HS-27A (cell line): ENCODE data around the gene ITGBL1.

Experiments used
- DNase-seq: peaks from one replicate; pipeline ENCODE4 v3.0.0-alpha.2; 2012; ENCODE audit warnings: low read depth, missing footprints

The ITGBL1 gene

GRCh38 chr13:101628900-101629299 lies 176.4 kb downstream of the ITGBL1 start:
- DNase-seq, result no peak

DNA sequence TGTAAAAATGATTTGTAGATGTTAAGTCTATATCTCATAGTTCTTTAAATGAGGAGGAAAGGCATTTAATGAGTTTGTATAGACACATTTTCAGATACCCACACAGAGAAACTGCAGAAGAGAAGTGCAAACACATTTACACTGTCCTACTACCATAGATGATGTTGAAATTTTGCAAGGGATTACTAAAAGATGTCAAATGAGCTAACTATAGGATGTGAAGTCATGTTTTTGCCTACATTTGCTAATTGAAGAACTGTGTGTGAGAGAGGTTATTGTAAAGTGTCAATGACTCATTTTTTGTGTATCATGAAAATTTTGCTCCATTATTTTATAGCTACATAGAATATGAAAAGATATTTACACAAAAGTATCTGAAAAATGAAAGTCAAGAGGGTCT lies 178.9 kb downstream of the ITGBL1 start:
- no peak for DNase-seq

DNA sequence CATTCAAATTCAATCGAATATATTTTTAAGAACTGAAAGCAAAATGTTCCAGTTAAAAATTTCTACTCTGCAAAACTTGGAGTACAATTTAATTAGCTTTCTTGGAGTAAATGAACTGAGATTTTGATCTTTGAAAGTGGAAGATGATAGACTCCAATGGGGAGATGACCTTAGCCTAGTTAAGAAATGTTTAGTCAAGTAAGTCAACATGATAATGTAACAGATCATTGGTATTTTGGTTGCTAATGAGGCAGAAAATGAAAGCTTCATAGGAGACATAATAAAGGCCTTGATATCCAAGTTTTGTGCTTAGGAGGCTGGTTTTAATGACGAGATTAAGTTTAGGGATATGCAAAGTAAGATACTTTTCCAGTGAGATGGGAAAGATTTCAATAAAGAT lies 181.7 kb downstream of the ITGBL1 start:
- DNase-seq, result no peak

- no peak for DNase-seq
These were observed 187.2 kb downstream of the ITGBL1 start for GRCh38 chr13:101639711-101640110.

DNA sequence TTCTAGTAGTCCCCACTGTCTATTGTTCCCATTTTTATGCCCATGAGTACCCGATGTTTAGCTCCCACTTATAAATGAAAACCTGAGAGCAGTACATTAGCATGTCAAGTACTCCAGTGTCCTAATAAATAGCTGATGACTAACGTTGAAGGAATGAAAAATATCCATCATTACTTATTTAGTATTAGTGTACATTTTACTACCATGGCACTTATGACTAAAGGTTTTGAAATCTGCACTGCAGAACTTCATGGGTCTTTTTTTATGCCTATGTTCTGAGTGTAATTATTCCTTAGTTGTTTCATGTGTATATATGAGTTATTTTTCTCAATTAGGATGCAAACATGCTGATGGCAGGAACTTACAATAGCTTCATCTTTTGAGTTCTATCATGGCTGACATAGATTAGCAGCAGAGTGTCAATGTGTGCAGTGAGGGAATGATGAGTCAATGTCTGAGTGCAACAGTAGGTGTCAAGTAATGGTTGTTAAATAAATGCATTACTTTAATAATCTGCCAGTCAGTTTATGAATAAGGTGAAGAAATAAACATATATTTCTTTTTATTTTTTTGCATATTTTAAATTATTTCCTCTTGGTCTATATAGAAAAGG lies 188.4 kb downstream of the ITGBL1 start:
- peak; percentile 43 for DNase-seq

DNA sequence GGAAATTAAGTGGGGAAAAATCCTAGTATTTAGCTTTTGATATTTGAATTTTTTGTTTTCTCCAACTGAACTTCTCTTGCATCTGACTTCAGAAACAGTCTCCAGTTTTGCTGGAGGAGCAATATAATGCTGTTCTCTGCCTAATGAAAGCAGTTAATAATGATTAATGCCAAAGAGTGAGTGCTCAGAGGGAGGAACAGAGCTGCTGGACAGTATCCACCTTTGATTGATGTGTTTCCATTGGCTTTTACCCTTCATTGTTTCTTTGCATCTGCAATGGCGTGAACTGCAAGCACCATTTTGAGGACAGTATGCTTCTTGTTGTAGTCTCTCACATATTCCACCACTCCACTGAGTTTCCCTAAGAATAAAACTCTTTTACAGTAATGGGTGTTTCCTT lies 193.4 kb downstream of the ITGBL1 start:
- DNase-seq, result no peak

DNA sequence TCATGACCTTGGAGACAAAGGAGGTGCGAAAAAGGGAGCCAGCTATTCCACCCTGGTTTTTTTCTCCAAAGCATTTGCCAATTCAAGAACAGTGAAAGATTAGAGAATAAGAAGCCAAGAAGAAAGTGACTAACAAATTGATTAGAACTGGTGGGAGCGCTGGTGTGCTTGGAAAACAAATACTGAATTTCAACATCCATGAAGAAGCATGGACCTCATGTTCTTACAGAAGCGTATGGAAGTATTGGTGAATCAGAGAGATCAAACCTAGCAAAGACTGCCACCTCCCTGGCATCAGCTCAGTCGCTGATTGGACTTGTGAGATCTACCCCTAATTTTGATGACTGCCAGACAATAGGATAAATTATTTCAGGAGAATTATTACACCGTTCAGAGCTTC lies 195.3 kb downstream of the ITGBL1 start:
- no peak for DNase-seq

DNA sequence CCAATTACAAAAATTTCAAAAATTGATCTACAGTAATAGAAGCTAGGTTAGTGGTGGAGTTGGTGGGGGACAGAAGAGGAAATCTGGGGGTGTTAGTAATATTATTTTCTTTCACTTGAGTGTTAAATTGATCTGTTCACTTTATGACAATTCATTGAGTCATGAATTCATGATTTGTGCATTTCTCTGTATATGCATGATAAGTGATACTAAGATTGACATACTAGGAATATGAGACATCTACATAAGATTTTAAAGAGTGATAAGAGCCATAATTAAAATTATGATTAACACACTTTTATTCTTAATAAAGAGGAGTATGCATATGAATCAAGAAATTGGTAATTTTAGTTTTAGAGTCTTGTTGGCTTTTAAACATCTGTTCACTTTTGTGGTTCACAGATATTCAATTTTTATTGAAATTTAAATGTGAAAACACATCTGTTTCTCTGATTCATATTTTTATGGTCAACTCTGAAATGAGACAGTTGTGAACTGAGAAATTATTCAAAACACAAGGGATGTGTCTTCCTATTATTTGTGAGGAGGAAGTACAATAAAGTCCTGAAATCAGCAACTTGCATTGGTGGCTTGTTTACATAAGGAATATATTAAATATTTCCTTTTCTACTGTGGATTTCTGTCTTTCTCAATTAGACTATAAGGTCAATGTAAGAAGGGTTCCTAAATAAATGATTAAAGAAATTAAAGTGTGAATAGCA lies 196.5 kb downstream of the ITGBL1 start:
- no peak for DNase-seq

- DNase-seq, result no peak
These were observed 197.1 kb downstream of the ITGBL1 start for GRCh38 chr13:101649488-101650126.

DNA sequence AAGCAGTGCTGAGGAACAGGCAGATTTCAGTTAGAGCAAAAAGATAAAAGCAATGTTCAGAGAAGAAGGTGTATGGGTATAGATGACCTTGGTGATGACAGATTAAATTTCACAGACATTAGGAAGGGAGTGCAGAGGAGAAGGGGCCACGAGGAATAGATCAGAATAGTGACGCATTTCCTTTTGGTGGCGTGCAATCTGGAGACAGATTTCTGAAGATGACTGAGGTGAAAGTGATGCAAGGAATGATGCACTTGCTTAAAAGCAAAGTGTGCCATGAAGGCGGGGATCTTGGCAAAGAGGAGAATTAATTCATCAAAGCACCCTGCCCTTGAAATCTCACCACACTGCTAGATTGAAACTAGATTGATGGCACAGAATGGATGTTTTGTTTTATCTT lies 202.4 kb downstream of the ITGBL1 start:
- DNase-seq, result no peak

DNA sequence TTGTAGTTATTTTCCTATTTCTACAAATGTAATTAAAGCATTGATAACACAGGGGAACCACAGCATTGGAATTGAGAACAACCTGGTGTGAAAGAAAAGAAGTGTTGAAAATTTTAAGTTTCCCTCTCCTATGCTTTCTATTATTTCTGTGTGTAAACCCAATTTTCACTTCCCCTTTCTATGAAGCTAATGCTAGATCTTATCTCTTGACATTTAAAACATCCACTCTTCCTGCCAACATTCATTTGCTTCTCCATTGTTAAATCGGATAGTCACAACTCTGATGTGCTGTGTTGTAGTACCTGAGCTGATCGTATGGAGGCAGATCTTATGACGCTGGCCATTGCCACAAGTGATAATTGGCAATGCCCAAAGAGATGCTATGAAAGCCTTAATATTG lies 203.0 kb downstream of the ITGBL1 start:
- DNase-seq, result no peak

DNA sequence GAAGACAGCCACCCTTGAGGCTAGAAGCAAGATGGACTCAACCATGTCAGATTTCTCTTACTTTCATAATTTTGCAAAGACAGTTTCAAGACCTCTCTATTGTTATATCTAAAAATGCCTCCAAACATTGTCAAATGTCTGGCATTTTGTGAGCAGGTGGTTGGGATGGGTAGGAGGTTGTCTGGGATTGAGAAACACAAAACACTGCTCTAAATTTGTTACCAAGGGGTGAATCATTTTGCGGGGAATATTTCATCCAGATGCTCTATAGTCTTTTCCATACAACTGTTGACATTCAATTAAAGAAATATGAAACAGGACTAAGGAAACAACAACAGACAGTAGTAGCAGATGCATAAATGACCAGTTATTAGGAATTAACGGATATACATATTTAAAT lies 208.2 kb downstream of the ITGBL1 start:
- DNase-seq, result no peak

DNA sequence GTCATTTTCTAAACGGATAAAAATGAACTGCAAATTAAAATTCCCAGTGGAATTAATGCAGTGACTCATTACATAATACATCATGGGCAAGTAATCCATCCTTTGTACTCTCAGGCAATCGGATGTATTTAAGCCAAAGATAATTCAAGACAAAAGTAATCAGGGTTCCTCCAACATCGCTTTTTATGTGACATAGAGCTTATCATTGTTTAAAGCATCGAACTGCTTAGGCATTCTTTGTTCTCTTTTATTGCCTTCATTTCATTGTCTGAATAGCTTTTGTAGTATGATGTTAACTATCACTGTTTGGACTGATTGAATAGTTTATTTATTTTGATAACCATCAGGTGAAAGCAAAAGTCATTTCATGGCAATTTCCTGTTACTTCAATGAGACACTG lies 209.4 kb downstream of the ITGBL1 start:
- no peak for DNase-seq

GRCh38 chr13:101673360-101674105 lies 221.1 kb downstream of the ITGBL1 start:
- no peak for DNase-seq

DNA sequence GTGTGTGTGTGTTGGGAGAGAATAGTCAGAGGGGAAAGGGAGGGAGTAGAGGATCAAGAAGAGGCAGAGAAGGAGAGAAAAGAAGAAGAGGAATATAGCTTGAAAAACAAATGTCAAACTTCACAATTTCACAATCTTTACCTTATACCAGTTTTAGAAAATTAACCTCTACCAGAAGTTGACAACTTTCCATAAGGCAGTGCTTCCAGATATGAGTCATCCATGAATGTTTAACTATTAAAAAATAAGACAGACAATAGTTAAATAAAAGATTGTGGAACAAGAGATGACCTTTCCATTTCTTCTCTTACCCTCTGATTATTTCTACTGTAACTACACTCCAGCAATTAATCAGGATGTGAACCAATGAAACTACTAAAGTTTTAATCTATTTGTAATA lies 229.4 kb downstream of the ITGBL1 start:
- no peak for DNase-seq

DNA sequence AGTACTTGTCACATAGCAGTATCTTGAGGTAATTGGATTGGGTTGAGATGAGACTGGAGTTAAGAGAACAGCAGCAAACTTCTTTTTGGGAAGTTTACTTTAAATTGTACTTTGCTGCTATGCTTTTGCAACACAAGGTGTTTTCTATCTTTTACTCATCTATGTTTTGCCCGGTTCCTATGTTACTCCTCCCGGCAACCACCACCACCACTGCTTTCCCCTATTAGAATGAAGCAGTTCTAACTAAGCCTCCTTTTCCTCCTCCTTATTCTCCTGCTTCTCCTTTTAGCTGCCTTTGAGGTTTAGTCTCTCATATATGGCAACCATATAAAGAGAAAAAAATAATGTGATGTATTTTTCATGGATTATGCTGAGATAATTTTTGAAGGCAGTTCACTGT lies 233.5 kb downstream of the ITGBL1 start:
- DNase-seq, result no peak

GRCh38 chr13:101690871-101691270 lies 238.4 kb downstream of the ITGBL1 start:
- DNase-seq, result no peak

- no peak for DNase-seq
These were observed 238.9 kb downstream of the ITGBL1 start for GRCh38 chr13:101691341-101691860.

- DNase-seq, result no peak
These were observed 243.5 kb downstream of the ITGBL1 start for GRCh38 chr13:101695870-101696516.

GRCh38 chr13:101697745-101698144 lies 245.3 kb downstream of the ITGBL1 start:
- DNase-seq, result no peak

DNA sequence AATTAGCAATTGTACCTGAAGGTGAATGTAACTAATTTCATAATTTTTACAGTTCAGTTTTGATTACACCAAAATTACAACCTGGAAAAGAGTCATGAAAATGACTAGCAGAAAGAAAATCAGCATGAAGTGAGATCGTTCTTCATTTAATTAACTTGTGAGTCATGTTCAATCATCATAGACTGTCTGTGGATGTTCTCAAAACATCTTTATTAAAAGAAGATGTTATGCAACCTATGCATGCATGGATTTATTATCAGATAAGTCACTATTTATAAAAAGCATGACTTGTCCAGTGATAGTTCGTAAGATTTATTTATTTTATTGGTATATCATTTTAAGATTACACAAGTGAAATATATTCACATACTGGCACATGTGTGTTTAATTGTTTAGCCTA lies 245.9 kb downstream of the ITGBL1 start:
- no peak for DNase-seq

DNA sequence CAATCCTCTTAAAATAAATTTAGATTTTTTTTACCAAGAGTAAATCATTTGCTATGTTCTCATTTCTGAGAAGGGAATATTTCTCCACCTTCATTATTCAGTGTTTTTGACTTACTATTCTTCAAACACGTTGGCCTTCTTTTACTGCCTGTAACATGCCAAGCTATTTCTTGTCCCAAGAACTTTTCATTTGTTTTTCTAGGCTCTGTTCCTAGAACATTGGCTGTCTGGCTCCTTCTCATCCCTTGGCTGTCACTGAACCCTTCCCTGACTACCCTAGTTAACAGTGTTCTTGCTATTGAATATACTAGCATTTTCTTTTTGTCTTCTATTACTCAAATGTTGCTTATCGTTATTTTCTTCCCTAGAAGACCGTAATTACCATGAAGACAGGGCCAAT lies 248.1 kb downstream of the ITGBL1 start:
- no peak for DNase-seq
